Measurements from ENCODE around the gene KLF9.

DNA sequence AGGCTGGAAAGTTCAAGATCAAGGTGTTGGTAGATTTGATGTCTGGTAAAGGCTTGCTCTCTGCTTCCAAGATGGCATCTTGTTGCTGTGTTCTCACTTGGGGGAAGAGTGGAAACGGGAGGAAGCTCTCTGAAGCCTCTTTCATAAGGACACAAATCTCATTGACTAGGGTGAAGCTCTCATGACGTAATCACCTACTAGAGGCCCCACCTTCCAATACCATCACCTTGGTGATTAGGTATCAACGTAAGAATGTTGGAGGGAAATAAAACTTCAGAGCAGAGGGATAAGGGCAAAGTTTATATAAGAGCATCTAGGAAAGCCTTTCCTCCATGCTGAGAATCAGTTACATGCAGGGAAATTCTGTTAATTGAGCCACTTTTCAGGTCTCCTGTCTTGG is 15.4 kb upstream of the KLF9 start:
- TF ChIP-seq, protein P1, sequence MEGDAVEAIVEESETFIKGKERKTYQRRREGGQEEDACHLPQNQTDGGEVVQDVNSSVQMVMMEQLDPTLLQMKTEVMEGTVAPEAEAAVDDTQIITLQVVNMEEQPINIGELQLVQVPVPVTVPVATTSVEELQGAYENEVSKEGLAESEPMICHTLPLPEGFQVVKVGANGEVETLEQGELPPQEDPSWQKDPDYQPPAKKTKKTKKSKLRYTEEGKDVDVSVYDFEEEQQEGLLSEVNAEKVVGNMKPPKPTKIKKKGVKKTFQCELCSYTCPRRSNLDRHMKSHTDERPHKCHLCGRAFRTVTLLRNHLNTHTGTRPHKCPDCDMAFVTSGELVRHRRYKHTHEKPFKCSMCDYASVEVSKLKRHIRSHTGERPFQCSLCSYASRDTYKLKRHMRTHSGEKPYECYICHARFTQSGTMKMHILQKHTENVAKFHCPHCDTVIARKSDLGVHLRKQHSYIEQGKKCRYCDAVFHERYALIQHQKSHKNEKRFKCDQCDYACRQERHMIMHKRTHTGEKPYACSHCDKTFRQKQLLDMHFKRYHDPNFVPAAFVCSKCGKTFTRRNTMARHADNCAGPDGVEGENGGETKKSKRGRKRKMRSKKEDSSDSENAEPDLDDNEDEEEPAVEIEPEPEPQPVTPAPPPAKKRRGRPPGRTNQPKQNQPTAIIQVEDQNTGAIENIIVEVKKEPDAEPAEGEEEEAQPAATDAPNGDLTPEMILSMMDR (IDR thresholded peaks at IDR 0.05) = no peak
- no peak for TF ChIP-seq POLR2A (IDR thresholded peaks at IDR 0.05)

All from ovary (tissue), 3 donors.